Stimulated activated CD8-positive, alpha-beta memory T cell treated with anti-CD3 and anti-CD28 coated beads, Interleukin-15, amount 100 ng/mL, for 1 hour (primary cell): Measurements from ENCODE around the gene LMF1.

Experiments
- DNase-seq: peaks from one replicate; pipeline ENCODE4 v3.0.0-alpha.2; 2020; ENCODE audit warnings: low read depth

The LMF1 gene

DNA sequence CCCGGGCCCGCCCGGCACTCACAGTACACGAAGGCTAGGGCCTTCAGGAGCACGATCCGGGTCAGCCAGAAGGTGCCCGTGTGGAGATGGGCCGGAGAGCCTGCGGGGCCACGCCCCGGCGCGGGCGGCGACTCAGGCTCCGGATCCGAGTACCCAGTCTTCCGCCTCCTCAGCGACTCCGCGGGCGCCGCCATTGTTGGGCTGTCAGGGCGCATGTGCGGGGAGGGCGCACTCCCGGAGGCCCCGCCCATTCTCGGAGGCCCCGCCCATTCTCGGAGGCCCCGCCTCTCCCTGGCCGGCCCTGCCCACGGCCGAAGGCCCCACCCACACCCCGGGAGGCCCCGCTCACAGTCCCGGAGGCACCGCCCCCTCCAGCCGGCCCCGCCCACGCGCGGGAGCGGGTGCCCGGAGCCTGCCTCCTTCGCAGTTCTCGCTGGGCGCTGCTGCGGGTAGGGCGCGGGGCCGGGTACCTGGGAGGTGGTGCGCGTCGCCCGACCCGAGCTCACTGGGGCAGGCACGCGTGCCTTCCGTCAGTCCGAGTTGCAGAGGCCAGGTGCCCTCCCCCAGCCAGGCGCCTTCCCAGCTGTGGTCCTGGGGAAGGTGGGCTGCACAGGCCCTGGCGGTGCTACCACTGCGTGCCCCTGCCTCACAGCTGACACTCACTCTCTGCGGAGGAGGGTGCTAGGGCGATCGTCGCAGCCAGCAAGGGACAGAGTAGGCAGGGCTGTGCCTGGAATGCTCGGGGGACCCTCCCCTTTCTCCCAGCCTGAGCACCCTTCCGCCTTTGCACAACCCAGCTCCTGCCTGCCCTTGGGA, at the start of gene LMF1:
Gene LMF1 (minus strand): TSS at position 219 of the 816 bp plus-strand sequence. CDS start 4 bp downstream, at position 215.
- DNase-seq: peak; percentile 96

DNA sequence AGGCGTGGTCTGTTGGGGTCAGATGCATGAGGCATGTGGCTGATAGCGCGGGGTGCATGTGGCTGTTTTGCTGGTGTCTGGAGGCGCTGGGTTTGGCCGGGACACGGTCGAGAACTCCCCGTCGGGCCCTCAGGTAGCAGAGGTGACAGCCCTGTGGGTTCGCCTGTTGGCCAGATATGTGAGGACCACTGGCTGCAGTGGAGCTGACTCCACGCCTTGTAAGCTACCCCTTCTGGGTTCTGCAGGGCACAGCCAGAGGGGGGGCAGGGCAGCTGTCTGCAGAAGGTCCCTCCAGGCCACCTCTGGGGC, 49.3 kb upstream of the LMF1 start:
- no peak for DNase-seq

DNA sequence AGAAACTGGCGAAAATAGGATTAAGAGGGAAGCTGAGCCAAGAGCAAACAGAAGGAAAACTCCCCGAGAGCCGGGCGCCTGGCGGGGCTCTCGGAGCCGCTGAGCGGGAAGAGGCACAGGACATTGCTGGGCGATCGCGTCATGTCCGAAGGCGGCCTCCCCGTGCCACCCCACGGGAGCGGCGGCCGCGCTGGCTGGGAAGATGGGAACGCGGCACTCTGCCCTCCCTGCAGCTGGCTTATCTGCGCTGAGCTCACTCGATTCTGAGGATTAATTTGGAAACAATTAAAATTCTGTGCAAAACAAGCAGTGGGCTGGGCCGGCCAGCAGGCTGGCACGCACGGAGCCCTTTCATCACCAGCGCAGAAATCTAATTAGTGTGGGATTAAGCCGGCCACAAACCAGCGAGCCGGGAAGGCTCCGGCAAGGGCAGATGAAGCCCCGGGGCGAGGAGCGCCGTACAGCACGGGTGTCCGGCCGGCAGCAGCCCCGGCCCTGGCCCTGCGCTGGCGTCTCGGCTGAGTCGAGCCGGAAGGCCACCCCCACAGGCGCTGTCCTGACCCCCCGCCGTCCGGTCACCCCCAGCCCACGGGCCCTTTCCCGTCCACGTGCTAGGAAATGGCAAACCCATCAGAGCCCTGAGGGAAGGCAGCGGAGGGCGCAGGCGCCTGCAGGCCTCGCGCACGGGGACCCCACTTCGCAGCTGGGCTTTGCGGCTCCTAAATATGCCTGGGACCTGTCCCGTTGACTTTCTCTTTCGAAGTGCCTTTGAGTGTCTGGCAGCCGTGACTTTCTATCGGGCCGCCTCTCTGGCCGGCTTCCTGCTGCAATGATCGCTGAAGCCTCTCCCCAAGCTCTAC, 48.7 kb upstream of the LMF1 start:
- no peak for DNase-seq

DNA sequence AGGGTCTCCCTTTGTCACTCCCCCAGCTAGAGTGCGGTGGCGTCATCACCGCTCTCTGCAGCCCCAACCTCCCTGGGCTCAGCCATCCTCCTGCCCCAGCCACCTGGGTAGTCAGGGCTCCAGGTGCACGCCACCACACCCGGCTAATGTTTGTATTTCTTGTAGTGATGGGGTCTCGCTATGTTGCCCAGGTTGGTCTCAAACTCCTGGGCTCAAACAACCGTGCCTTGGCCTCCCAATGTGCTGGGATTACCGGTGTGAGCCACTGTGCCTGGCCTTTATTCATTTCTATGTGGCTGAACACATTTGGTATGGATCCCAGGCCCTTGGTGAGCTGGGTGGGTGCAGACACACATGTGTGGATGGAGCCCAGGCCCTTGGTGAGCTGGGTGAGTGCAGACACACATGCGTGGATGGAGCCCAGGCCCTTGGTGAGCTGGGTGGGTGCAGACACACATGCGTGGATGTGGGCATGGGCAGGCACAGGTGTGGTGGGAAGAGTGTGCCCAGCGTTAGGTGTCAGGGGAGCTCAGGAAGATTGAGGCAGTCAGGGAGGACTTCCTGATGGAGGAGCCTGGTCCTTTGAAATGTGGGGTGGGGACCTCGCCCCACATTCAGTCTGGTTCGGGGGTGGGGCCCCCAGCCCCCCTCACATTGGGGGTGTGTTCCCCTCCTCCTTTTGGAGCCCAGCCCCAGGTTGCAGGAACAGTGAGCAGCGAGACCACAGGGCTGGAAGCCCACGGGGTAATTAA, 47.8 kb upstream of the LMF1 start:
- DNase-seq: no peak

DNA sequence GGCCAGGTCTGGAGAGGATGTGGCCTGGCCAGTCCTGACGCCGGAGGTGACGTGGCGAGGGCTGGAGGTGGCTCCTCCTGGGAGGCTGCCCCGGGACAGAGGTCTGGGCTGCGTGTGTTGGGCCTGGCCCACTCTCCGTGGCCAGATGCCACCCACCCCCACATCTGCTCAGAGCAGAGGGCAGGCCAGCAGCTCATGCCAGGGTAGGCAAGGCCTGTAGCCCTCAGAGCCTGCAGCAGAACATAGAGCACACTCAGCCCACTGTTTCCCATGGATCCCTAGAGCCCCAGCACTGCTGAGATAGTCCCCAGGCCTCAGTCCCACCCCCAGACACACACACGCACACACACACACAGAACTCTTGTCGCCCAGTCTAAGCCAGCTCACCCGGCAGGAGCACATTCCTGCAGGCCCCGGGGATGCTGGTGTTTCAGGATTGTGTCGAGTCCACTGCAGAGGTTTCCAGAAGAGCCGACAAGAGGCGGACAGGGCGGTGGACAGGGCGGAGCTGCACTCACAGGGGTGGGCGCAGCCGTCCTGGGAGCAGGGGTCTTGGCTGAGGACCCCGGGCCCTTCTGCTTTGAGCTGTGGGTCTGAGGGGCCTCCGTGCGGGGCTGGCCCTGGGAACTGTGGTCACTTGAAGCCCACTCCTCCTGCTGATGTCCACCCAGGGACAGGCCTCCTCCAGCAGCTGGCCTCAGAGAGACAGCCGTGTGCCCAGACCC, 44.1 kb upstream of the LMF1 start:
- DNase-seq: no peak

DNA sequence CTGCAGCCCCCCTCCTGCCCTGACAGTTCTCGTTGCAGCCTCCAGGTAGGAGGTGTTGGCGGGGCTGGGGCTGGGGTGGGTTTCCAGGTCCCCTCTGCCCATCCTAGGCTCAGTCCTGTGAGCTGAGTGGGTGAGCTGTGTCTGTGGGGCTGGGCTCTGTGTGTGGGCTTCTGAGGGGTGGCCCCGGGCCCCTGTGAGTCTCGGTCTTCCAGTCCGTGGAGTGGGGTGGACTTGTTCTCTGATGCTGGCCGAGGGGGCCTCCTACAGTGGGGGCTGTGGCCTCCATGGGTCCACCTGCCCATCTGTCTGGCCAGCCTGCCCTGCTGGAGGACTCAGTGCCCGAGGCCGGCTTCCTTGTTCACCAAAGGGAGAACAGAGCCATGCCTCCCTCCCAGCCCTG, 43.4 kb upstream of the LMF1 start:
- DNase-seq: no peak

DNA sequence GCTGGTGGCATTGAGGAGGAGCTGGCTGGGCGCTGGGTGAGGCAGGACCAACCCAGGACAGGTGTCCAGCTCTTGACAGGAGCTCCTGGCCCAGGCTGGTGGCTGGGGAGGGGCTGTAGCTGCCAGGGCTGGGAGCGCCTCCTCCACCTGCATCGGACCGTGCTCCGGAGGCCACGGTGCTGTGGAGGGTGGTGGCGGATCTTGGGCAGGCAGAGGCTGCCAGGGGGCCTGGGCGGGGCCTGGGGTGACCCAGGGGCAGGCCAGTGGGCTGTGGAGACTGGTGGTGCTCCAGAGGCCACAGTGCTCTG, 42.8 kb upstream of the LMF1 start:
- DNase-seq: no peak

DNA sequence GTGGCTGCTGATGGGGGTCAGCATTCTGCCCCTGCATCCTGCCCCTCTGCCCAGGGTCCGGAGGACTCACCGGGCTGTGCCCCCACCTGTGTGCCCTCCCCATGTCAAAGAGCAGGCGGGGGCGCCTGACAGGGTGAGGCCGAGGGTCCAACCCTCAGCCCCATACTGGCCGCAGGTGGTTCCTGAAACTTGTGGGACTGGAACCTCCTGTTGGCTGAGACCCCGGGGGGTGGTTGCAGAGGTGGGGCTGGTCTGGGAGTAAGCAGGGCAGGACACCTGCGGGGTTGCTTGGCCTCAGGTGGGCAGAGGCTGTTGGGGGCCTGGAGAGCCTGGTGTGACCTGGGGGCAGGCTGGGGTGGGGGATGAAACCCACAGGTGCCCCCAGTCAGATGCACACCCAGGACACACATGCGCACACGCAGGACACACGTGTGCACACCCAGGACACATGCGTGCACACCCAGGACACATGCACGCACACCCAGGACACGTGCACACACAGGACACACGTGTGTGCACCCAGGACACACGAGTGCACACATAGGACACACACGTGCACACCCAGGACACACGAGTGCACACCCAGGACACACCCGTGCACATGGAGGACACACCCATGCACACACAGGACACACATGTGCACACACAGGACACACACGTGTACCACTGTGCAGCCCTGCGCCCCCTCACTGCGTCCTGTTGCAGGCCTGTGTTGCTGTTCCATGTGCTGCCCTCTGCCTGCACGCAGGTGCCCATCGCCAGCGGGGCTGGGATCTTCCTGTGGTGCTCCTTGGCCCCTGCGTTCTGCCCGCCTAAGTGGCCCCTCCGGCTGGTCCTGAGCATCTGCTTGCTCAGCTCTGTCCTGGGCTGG, 42.2 kb upstream of the LMF1 start:
- no peak for DNase-seq

DNA sequence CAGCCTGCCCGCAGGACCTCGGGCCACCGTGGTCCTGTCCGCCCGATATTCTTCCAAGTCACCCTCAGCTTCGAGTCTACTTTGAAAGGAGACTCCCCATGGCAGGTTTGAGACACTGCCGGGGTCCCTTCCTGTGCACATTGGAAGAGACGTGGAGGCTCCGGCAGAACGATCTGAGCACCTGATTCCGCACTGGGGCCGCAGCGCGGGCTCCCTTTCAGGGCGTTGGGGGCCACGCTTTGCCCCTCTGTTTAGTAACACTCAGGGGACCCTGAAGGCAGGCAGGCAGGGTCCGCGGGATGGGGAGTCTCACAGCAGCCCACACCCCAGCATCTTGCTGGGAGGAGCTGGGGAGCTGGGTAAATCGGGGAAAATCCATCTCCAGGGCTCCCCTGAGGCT, 41.4 kb upstream of the LMF1 start:
- no peak for DNase-seq

DNA sequence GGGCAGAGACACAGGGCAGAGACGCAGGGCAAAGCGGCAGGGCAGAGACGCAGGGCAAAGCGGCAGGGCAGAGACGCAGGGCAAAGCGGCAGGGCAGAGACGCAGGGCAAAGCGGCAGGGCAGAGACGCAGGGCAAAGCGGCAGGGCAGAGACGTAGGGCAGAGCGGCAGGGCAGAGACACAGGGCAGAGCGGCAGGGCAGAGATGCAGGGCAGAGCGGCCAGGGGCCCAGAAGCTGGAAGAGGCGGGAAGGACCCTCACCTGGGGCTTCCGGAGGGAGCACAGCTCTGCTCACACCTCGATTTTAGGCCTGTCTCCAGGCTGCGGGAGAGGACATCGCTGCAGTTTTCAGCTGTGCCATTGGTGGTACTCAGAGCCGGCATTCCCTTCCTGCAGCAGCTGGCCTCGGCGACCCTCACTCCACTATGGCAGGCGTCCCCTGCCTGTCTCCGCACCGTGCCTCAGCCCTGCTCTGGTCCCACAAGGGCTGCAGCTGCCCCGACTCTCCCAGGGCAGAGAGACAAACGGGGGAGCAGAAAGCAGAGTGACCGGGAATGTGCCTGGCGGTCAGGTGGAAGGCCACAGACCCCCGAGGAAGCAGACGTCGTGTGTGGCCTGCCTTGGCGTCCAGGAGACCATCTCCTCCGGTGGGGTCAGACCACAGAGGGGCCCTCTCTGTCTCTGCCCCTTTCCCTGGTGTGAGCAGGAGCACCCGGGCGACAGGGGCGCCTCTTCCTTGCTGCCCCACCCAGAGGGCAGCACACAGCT, 40.7 kb upstream of the LMF1 start:
- DNase-seq: no peak

DNA sequence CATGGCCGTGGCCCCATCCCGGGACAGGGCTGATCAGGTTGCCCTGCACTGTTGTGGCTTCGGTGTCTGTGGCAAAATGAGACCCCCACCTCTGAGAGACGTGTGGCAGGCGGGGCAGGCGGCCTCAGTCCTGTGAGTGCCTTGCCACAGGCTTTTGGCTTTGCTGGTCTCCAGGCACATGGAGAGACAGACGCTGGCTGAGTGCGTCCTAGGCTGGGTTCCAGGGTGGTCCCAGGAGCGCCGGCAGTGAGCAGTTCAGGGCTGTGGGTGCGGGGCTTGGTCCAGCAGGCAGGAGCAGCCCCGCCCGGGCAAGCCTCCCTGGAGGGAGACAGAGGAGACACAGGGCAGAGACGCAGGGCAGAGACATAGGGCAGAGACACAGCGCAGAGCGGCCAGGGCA, 40.0 kb upstream of the LMF1 start:
- no peak for DNase-seq

DNA sequence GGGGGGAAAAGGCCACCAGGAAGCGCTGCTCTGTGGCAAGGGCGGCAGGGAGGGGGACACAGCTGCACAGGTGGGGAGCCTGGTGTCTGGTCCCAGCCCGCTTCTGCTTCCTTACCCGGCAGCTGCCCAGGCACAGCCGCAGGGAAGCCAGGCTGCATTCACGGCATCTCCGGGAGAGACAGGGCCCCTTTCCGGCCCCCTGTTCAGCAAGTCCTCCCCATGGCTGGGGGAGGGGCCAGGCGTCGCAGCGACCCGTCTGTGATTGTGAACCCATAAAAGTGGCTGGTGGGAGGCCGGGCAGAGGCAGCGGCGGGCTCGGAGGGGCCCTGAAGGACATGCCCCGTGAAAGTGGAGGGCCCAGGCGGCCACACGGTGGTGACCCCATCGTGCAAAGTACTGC, 39.5 kb upstream of the LMF1 start:
- no peak for DNase-seq

DNA sequence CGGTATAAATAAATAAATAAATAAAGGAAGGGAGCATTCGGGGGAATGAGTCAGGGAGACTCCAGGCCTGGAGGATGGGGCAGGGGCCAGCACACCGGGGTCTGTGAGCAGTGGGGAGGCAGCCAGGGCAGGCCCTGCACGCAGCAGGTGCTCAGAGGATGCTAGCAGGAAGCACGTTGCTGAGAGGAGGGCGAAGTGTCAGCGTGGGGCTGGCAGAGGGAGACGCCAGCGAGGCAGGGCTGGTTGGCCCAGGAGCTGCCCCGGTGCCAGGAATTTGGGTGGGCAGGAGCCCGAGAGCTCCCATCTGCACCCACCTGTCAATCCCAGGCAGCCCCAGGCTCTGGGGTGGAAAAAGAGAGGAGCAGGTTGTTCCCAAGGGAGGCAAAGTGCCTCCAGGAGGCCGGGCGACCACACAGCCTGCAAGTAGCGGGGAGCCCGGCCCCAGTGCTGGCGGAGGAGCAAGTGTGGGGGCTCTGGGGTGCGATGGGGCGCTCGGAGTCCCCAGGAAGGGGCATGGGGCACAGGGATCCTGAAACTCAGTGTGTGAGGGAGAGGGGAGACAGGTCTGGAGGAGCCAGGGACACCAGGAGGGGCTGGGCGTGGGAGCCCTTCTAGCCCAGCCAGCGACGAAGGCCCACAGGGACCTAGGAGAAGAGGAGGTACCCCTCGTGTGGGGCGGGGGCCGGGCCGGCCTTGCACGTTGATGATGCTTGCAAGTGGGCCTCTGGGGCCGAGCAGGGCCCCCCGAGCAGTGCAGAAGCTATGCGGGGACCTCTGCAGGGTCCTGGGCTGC, 38.8 kb upstream of the LMF1 start:
- no peak for DNase-seq

DNA sequence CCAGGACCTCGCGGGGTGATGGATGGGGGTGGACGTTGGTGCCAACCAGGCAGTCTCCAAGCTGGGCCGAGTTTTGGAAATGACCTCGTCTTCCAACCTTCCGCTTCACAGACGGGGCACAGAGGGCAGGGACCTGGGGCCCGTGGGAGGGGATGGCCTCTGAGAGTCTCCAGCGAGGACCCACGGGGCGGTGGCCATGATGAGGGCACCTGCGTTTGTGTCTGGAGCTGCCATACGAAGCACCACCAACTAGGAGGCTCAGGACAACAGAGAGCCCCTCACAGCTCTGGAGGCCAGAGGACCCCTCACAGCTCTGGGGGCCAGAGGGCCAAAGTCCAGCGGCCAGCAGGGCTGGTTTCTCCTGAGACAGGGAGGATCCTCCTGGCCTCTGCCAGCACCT, 37.3 kb upstream of the LMF1 start:
- DNase-seq: no peak

DNA sequence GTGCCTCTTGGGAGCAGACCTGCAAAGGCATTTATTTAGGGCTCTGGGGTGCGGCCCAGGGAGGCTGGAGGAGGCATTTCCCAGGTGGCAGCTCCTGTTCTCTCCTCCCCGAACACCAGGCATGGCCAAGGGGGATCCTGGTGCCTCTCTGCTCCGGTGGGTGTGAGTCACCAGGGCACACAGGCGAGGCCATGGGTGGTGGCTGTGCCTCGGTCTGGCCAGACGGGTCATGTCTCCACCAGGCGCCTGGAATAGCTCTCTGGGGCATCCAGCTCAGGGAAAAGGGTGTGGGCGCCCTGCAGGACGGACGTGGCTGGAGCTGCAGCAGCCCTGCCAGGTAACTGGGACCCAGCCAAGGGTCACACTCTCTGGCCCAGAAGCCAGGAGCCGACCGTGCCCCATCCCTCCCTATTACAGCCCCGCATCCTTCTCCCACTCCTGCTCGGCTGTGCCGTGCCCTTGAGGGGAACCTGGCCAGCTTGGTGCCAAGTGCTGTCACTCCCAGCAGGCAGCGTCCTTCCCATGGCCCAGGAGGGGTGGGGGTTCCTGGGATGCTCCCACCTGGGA, 36.6 kb upstream of the LMF1 start:
- no peak for DNase-seq

DNA sequence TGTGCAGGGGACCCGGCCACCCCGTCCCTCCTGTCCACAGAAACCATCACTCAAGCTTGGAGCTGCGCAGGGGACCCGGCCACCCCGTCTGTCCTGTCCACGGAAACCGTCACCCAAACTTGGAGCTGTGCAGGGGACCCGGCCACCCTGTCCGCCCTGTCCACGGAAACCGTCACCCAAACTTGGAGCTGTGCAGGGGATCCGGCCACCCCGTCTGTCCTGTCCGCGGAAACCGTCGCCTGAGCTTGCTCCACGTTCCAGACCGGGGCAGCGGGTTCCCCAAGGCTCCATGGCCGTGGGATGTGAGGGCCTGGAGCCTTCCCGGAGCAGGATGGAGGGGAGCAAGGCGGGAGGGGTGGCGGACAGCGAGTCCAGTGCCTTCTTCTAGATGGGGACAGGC, 36.0 kb upstream of the LMF1 start:
- DNase-seq: no peak

DNA sequence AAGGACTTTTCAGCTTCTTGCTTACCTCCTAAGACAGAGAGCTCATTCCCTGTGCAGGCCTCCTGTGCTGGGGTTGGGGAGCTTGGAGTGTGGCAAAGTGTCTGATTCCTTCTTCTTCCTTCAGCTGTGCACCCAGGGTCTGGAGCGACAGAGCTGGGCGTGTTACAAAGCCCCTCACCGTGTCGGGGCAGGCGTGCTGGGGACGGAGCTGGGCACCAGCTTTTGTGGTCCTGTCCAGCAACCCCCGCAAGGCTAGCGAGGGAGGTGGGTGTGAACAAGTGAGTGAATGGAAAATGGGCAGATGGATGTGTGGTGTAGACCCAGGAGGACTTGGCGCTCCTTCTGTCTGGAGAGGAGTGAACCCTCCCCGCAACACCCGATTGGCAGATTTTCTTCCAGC, 34.5 kb upstream of the LMF1 start:
- DNase-seq: no peak

DNA sequence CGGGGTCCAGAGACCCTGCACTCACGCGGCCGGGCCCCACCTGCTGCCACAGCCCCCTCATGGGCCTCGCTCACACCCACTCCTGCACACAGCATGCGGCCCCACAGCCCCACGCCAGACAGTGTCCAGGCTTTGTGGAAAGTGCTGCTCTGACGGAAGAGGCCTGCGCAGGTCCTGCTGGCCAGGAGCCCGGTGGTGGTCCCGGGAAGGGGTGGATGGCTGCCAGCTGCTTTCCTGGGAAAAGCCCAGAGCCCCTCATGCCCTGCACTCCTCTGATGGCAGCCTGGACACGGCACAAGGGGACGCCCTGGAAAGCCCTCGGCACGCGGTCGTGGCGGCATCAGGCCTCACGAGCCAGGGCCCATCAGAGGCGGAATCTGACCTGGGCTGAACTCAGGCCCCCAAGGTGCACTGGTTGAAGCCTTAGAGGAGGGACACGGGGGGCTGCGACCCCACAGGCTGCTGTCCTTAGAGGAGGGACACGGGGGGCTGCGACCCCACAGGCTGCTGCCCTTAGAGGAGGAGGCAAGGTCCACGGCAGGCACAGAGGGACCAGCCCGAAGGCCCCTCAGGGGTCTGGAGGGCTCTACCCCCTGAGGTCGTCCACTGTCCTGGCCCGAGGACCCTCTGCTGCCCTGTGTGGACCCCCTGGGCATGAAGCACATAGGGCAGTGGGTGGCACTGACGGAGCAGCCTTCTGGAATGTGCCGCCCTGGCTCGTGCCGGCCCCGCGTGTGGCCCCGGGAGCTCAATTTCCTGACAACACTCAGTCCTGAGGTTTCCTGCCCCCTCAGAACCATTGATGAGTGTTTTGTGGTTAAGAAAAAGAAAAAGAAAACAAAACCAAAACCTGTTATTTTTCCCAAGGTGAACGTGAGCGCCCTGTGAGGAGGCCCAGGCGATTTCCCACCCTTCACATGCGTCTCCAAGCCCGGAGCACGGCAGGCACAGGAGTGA, 32.9 kb upstream of the LMF1 start:
- no peak for DNase-seq
